ENCODE measurements around the gene RAF1. TPM values are rescaled to one million over a fixed set of nuclear protein-coding genes. Genes with fewer than 3 reads are reported as not detected.

The RAF1 gene
- total and polyA plus RNA-seq, 2 donors (not counting 3 experiments of a cell fraction or from before 2014, with no cell fraction given) = 73.8 to 86.2 TPM

DNA sequence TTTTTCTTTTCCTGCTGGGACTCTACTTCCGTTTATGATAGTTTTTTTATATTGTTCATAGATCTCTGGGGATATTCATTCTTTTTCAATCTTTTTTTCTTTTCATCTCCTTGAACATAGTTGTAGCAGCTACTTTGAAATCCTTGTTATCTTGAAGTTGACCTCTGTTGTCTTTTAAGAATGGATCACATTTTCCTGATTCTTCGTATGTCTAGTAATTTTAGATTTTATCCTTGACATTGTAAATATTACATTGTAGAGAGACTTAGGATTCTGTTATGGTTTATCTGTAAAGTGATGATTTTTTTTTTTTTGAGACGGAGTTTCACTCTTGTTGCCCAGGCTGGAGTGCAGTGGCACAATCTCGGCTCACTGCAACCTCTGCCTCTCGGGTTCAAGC is 86.5 kb downstream of the RAF1 start:
- DNase-seq (ENCODE audit: low read depth, low spot score) (no peak), FAIRE-seq (no peak)
- BruUV-seq (replicated peaks) = no TSS peak
- Histone ChIP-seq H3K4me1 (ENCODE audit: control insufficient read depth, extremely low read depth, insufficient read depth, low read length) (no peaks in the 10 kb centered on the region), H3K4me2 (ENCODE audit: insufficient read depth, low read length) (no peak overlapping the region), H3K79me2 (ENCODE audit: control insufficient read depth, insufficient read depth, low read length) (no peaks in the 10 kb centered on the region), H3K36me3 (ENCODE audit: control insufficient read depth in 2 of 2, extremely low read depth in 1 of 2, insufficient read depth in 2 of 2, low read length in 2 of 2) (peaks cover 18 to 34% of the 10 kb centered on the region in 2 experiments), H3K9me1 (replicated peaks; ENCODE audit: control insufficient read depth, extremely low read depth, insufficient read depth, low read length) (no peaks in the 10 kb centered on the region), H3K9ac (replicated peaks; ENCODE audit: extremely low read depth, insufficient read depth, low read length) (no peak overlapping the region), H3K27ac (ENCODE audit: insufficient read depth, low read depth, low read length) (no peak overlapping the region), H2AFZ (ENCODE audit: low read depth, low read length) (no peak overlapping the region), H3K9me3 (replicated peaks; ENCODE audit: control insufficient read depth, insufficient read depth, low read length) (no peaks in the 10 kb centered on the region), H3K27me3 (ENCODE audit: control insufficient read depth in 2 of 2, insufficient read depth in 2 of 2, low read length in 2 of 2) (no peaks in the 10 kb centered on the region), H3K4me3 (replicated peaks in 1 of 3; ENCODE audit: insufficient read depth in 1 of 3, low read depth in 1 of 3, low read length in 3 of 3) (no peak overlapping the region), H4K20me1 (replicated peaks; ENCODE audit: control insufficient read depth, extremely low read depth, insufficient read depth, low read length) (no peaks in the 10 kb centered on the region)
- ChIA-PET POLR2A (no interaction called here), CTCF (interaction anchor here (1.1 kb wide), 1 partner anchor 25 kb away, joined by 3 read pairs; no protein-coding TSS in a partner anchor)
- TF ChIP-seq JUN (IDR thresholded peaks at IDR 0.05; ENCODE audit: borderline replicate concordance, insufficient read depth, insufficient read length, low read depth) (no peak), MYC (IDR thresholded peaks at IDR 0.05; ENCODE audit: low read depth, low read length) (no peak), POLR2AphosphoS5 (IDR thresholded peaks at IDR 0.05; ENCODE audit: insufficient read depth, low read depth, low read length) (no peak), GATA2 (IDR thresholded peaks at IDR 0.05; ENCODE audit: insufficient read depth, insufficient read length, low read depth, low read length) (no peak), EZH2 (IDR thresholded peaks at IDR 0.05; ENCODE audit: borderline replicate concordance, low read depth, low read length, severe bottlenecking) (no peak), POLR2A (IDR thresholded peaks at IDR 0.05; ENCODE audit: low read depth, low read length) (no peak)
- TF ChIP-seq, protein P1, sequence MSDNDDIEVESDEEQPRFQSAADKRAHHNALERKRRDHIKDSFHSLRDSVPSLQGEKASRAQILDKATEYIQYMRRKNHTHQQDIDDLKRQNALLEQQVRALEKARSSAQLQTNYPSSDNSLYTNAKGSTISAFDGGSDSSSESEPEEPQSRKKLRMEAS (IDR thresholded peaks at IDR 0.05; ENCODE audit: insufficient read depth, insufficient read length) = no peak
- intact Hi-C loops (cut with micrococcal nuclease) = no loop called here
- dilution Hi-C loops (cut with MboI; ENCODE audit: extremely low pct_ligation_motif_present, low sequenced_read_pairs) = no loop called here

DNA sequence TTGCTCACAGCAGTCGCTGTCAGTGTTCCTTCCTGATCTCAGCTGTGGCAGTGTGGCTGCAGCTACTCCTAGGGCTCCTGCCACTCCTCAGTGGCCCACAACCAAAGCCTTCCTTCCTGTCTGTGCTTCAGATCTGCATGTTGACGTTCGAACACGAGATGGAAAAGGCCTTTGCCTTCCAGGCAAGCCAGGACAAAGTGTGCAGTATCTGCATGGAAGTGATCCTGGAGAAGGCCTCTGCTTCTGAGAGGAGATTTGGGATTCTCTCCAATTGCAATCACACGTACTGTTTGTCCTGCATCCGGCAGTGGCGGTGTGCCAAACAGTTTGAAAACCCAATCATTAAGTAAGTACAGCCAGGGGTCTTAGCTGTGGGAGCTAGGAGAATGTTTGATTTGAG is 89.3 kb downstream of the RAF1 start:
- no peaks in the 10 kb centered on the region for H3K9me3 ChIP-seq (replicated peaks; ENCODE audit: control insufficient read depth, insufficient read depth, low read length)
- no peaks in the 10 kb centered on the region for H4K20me1 ChIP-seq (replicated peaks; ENCODE audit: control insufficient read depth, extremely low read depth, insufficient read depth, low read length)
- TF ChIP-seq JUN (IDR thresholded peaks at IDR 0.05; ENCODE audit: borderline replicate concordance, insufficient read depth, insufficient read length, low read depth) (no peak), POLR2A (IDR thresholded peaks at IDR 0.05; ENCODE audit: low read depth, low read length) (no peak), MYC (IDR thresholded peaks at IDR 0.05; ENCODE audit: low read depth, low read length) (no peak), POLR2AphosphoS5 (IDR thresholded peaks at IDR 0.05; ENCODE audit: insufficient read depth, low read depth, low read length) (no peak)
- TF ChIP-seq, protein P1 (IDR thresholded peaks at IDR 0.05; ENCODE audit: insufficient read depth, insufficient read length) = no peak
- TF ChIP-seq, protein P2, sequence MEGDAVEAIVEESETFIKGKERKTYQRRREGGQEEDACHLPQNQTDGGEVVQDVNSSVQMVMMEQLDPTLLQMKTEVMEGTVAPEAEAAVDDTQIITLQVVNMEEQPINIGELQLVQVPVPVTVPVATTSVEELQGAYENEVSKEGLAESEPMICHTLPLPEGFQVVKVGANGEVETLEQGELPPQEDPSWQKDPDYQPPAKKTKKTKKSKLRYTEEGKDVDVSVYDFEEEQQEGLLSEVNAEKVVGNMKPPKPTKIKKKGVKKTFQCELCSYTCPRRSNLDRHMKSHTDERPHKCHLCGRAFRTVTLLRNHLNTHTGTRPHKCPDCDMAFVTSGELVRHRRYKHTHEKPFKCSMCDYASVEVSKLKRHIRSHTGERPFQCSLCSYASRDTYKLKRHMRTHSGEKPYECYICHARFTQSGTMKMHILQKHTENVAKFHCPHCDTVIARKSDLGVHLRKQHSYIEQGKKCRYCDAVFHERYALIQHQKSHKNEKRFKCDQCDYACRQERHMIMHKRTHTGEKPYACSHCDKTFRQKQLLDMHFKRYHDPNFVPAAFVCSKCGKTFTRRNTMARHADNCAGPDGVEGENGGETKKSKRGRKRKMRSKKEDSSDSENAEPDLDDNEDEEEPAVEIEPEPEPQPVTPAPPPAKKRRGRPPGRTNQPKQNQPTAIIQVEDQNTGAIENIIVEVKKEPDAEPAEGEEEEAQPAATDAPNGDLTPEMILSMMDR (IDR thresholded peaks at IDR 0.05; ENCODE audit: extremely low read depth in 1 of 2, insufficient read depth in 1 of 2, low read depth in 1 of 2, low read length in 2 of 2) = no peak
- no peaks in the 10 kb centered on the region for H3K79me2 ChIP-seq (ENCODE audit: control insufficient read depth, insufficient read depth, low read length)
- CTCF ChIA-PET = interaction anchor here (1.3 kb wide), 1 partner anchor 16 kb away, joined by 3 read pairs; no protein-coding TSS in a partner anchor
- POLR2A ChIA-PET = no interaction called here
- FAIRE-seq (no peak), DNase-seq (ENCODE audit: low read depth, low spot score) (no peak)
- no peak overlapping the region for H3K27ac ChIP-seq (ENCODE audit: insufficient read depth, low read depth, low read length)
- peaks cover 29 to 40% of the 10 kb centered on the region in 2 experiments for H3K36me3 ChIP-seq (ENCODE audit: control insufficient read depth in 2 of 2, extremely low read depth in 1 of 2, insufficient read depth in 2 of 2, low read length in 2 of 2)
- no peaks in the 10 kb centered on the region for H3K27me3 ChIP-seq (ENCODE audit: control insufficient read depth in 2 of 2, insufficient read depth in 2 of 2, low read length in 2 of 2)
- no peak overlapping the region for H3K9ac ChIP-seq (replicated peaks; ENCODE audit: extremely low read depth, insufficient read depth, low read length)
- no peaks in the 10 kb centered on the region for H3K9me1 ChIP-seq (replicated peaks; ENCODE audit: control insufficient read depth, extremely low read depth, insufficient read depth, low read length)
- dilution Hi-C loops (cut with MboI; ENCODE audit: extremely low pct_ligation_motif_present, low sequenced_read_pairs) = no loop called here
- no TSS peak for BruUV-seq (replicated peaks)
- H2AFZ ChIP-seq (ENCODE audit: low read depth, low read length) = no peak overlapping the region
- no peaks in the 10 kb centered on the region for H3K4me1 ChIP-seq (ENCODE audit: control insufficient read depth, extremely low read depth, insufficient read depth, low read length)
- no peak overlapping the region for H3K4me3 ChIP-seq (replicated peaks in 1 of 3; ENCODE audit: insufficient read depth in 1 of 3, low read depth in 1 of 3, low read length in 3 of 3)
- intact Hi-C loops (cut with micrococcal nuclease) = no loop called here
- H3K4me2 ChIP-seq (ENCODE audit: insufficient read depth, low read length) = no peak overlapping the region

All from endothelial cell of umbilical vein (primary cell).